ENCODE measurements around the gene VWA5B2.

VWA5B2 gene

GRCh38 chr3:184275961-184276910 is 46.9 kb downstream of the VWA5B2 start, which contains the start of gene ECE2:
Gene ECE2 (plus strand): TSS chr3:184276022. CDS start chr3:184276154, 132 bp downstream.
- no peak for DNase-seq (ENCODE audit: low read depth)

DNA sequence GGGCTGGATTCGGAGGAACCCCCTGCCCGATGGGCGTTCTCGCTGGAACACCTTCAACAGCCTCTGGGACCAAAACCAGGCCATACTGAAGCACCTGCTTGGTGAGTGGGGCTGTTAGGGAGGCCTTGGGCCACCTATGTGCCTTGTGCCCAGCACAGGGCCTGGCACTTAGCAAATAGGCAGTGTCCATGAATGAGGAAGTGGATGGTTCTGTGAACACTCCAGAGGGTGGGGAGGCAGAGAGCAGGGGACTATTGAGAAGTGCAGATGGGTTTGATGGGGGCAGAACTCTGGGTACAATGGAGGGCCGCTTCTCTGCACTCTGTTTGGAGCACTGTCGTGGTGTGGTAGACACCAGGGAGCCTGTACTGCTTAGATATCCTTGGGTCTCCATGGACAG is 48.0 kb downstream of the VWA5B2 start:
- no peak for DNase-seq (ENCODE audit: low read depth)

GRCh38 chr3:184282941-184283340 is 53.6 kb downstream of the VWA5B2 start:
- no peak for DNase-seq (ENCODE audit: low read depth)

GRCh38 chr3:184283681-184284080 is 54.3 kb downstream of the VWA5B2 start:
- no peak for DNase-seq (ENCODE audit: low read depth)

DNA sequence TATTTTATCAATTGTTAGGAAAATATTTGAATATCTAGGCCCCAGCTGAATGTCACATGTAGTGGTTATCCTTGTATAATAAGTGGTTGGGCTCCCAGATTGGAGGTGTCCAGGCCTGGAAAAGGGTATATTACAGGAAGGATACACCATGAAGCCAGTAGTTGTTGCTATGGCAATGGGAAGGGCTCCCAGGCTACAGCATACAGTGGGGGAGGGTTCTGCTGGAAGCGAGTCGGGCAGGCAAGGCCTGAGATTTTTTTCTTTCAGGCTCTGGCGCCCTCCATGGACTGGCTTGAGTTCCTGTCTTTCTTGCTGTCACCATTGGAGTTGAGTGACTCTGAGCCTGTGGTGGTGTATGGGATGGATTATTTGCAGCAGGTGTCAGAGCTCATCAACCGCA is 55.3 kb downstream of the VWA5B2 start:
- DNase-seq (ENCODE audit: low read depth): no peak

- no peak for DNase-seq (ENCODE audit: low read depth)
Measured at GRCh38 chr3:184289426-184289938, 60.1 kb downstream of the VWA5B2 start.

DNA sequence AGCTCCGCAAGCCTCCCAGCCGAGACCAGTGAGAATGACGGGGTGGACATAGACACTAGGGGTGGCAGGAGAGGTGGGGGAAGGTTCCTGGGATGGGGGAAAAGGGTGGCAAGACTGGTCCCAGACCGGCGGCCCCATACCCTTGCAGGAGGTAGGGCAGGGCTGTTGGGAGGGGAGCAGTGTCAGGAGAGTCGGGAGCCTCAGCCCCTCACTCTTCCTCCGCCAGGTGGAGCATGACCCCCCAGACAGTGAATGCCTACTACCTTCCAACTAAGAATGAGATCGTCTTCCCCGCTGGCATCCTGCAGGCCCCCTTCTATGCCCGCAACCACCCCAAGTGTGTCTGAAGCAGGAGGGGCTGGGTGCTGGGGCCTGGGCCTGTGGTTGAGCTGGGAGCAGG is 60.9 kb downstream of the VWA5B2 start:
- no peak for DNase-seq (ENCODE audit: low read depth)

DNA sequence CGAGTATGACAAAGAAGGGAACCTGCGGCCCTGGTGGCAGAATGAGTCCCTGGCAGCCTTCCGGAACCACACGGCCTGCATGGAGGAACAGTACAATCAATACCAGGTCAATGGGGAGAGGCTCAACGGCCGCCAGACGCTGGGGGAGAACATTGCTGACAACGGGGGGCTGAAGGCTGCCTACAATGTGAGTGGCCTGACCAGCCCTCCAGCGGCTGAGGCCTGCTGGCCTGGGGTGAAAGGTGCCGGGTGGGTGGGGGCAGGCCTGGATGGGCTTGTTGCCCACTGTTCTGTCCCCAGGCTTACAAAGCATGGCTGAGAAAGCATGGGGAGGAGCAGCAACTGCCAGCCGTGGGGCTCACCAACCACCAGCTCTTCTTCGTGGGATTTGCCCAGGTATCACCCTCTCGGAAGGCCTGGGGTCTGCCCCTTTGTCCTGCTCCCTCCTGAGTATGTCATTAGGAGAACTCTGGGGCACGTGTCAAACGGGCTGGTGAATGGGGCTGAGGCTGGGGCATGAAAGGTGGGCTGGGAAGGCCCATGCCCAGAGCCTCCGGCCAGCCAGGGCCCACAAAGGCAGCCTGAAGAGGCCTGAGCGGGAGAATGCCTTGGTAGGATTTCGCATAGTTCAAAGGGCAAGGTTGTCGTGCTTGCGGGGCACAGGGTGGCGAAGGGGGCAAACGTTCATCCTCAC is 61.8 kb downstream of the VWA5B2 start:
- DNase-seq (ENCODE audit: low read depth): no peak

All from HS-5 (cell line).